Measurements from ENCODE around the gene TCF7L1. TPM values are rescaled to one million over a fixed set of nuclear protein-coding genes. Genes with fewer than 3 reads are reported as not detected.

Gene TCF7L1
- total RNA-seq, 4 donors from 2014 or later = 2.1 to 14.0 (median 3.9) TPM

- no peak for ATAC-seq (ENCODE audit: low FRiP score)
- no peak for DNase-seq (ENCODE audit: low spot score)
- no peak for TF ChIP-seq CTCF (IDR thresholded peaks at IDR 0.05)
Measured at GRCh38 chr2:85275984-85276540, 142.9 kb downstream of the TCF7L1 start.

- DNase-seq (ENCODE audit: low spot score) (no peak), ATAC-seq (ENCODE audit: low FRiP score) (peak; percentile 41)
- no peak for TF ChIP-seq CTCF (IDR thresholded peaks at IDR 0.05)
Measured at GRCh38 chr2:85276571-85277118, 143.5 kb downstream of the TCF7L1 start.

GRCh38 chr2:85277416-85278158 is 144.4 kb downstream of the TCF7L1 start:
- DNase-seq (ENCODE audit: low spot score) (no peak), ATAC-seq (ENCODE audit: low FRiP score) (peak; percentile 45)
- TF ChIP-seq CTCF (IDR thresholded peaks at IDR 0.05) = no peak

- ATAC-seq (ENCODE audit: low FRiP score) = no peak
- DNase-seq (ENCODE audit: low spot score) = no peak
- no peak for TF ChIP-seq CTCF (IDR thresholded peaks at IDR 0.05)
Measured at GRCh38 chr2:85278361-85278760, 145.2 kb downstream of the TCF7L1 start.

GRCh38 chr2:85281553-85281952 is 148.4 kb downstream of the TCF7L1 start:
- no peak for DNase-seq (ENCODE audit: low spot score)
- TF ChIP-seq CTCF (IDR thresholded peaks at IDR 0.05) = no peak
- no peak for ATAC-seq (ENCODE audit: low FRiP score)

GRCh38 chr2:85282914-85283313 is 149.7 kb downstream of the TCF7L1 start:
- ATAC-seq (ENCODE audit: low FRiP score) (no peak), DNase-seq (ENCODE audit: low spot score) (no peak)
- no peak for TF ChIP-seq CTCF (IDR thresholded peaks at IDR 0.05)

- DNase-seq (ENCODE audit: low spot score) (no peak), ATAC-seq (ENCODE audit: low FRiP score) (no peak)
- TF ChIP-seq CTCF (IDR thresholded peaks at IDR 0.05) = no peak
Measured at GRCh38 chr2:85283641-85284040, 150.4 kb downstream of the TCF7L1 start.
